PC-9 (cell line): ENCODE measurements around the gene SDK1.

Experiments
- CTCF ChIP-seq: fragments of 200-600 bp; sonication (generic); conservative IDR thresholded peaks from 2 replicates; pipeline ENCODE4 v1.6.1; 2017; ENCODE audit warnings: mixed run types, antibody characterized with exemption, mild to moderate bottlenecking, moderate library complexity
- EZH2 ChIP-seq: fragments of 200-600 bp; sonication (generic); IDR thresholded peaks from 2 replicates; pipeline ENCODE4 v1.8.0; 2017; ENCODE audit warnings: antibody characterized with exemption, low read depth

- TF ChIP-seq CTCF, result no peak
- TF ChIP-seq EZH2, result no peak
Observed at GRCh38 chr7:4150731-4151130, 849.7 kb downstream of the SDK1 start.
